HepG2 (cell line): Measurements from ENCODE around the gene MACROD2. TPM values are rescaled to one million over a fixed set of nuclear protein-coding genes. Genes with fewer than 3 reads are reported as not detected.

Experiments used
- ATAC-seq: fragments of 200-7000 bp; cut with Tn5 transposase; 3 replicates; pipeline ENCODE4 v1.9.1; 2020; ENCODE audit warnings: mild to moderate bottlenecking, moderate library complexity
- BruUV-seq: library from RNA; stranded (reverse); fragments of 400-500 nt; replicated peaks from 2 replicates; lab custom pipeline; 2021; lab: Mats Ljungman, UMichigan
- CTCF ChIA-PET: fragments of 300-600 bp; formaldehyde crosslinking; extraction: SDS; loops from one replicate; lab custom pipeline; 2021; ENCODE audit warnings: low total read pairs, inconsistent platforms, low intra/inter-chr PET ratio; lab: Yijun Ruan, JAX
- POLR2A ChIA-PET: fragments of 350-600 bp; sonication (Branson Sonifier 250); formaldehyde crosslinking; loops from one replicate; lab custom pipeline; 2020; ENCODE audit warnings: antibody characterized with exemption, inconsistent platforms; lab: Yijun Ruan, JAX
- DNase-seq: peaks from one replicate; pipeline ENCODE4 v3.0.0-alpha.2; 2015; ENCODE audit warnings: low spot score
- FAIRE-seq: peaks from 3 replicates; lab custom pipeline; 2011; peaks lifted over from hg19 to GRCh38; lab: Jason Lieb, UNC
- H2AFZ ChIP-seq: one replicate; pipeline ENCODE4 v1.6.1; 2011; ENCODE audit warnings: low read length, inconsistent platforms
- H3K27ac ChIP-seq: fragments of 300-600 bp; 3 replicates; pipeline ENCODE4 v1.8.0; 2011; ENCODE audit warnings: mixed run types, mild to moderate bottlenecking, mixed read lengths, low read length, inconsistent platforms; ENCODE audit not compliant: insufficient read depth; ENCODE audit errors: extremely low read length
- H3K27me3 ChIP-seq, 2 experiments: fragments of 200-600 bp in 1 of 2; 2 replicates in 1 of 2; 3 replicates in 1 of 2; pipeline versions ENCODE4 v1.6.0 to v1.8.0; 2011; ENCODE audit warnings: low read length in 2 of 2, mild to moderate bottlenecking in 2 of 2, moderate library complexity in 2 of 2, inconsistent platforms in 1 of 2; ENCODE audit not compliant: insufficient read depth in 2 of 2, control insufficient read depth in 1 of 2
- H3K36me3 ChIP-seq, 2 experiments: fragments of 200-600 bp in 1 of 2; replicated peaks in 1 of 2; 2 replicates in 1 of 2; 3 replicates in 1 of 2; pipeline versions ENCODE4 v1.5.1 to v1.8.0; 2011; ENCODE audit warnings: low read length in 2 of 2, inconsistent platforms in 1 of 2; ENCODE audit not compliant: insufficient read depth in 2 of 2, control insufficient read depth in 1 of 2
- H3K4me1 ChIP-seq: 2 replicates; pipeline ENCODE4 v1.5.1; 2012; ENCODE audit warnings: low read length, inconsistent platforms; ENCODE audit not compliant: insufficient read depth
- H3K4me2 ChIP-seq: 2 replicates; pipeline ENCODE4 v1.6.0; 2011; ENCODE audit warnings: low read depth, low read length, inconsistent platforms
- H3K4me3 ChIP-seq, 3 experiments: fragments of 200-600 bp in 1 of 3; sonication (generic), shearing (Covaris generic) in 1 of 3; replicated peaks in 1 of 3; 2 replicates each; pipeline ENCODE4 v1.5.1; 2011 to 2016; ENCODE audit warnings: low read length in 3 of 3, inconsistent platforms in 2 of 3, low read depth in 2 of 3, mild to moderate bottlenecking in 2 of 3, control low read depth in 1 of 3, mixed read lengths in 1 of 3; ENCODE audit not compliant: insufficient read depth in 1 of 3
- H3K79me2 ChIP-seq: one replicate; pipeline ENCODE4 v1.6.1; 2011; ENCODE audit warnings: low read length, inconsistent platforms; ENCODE audit not compliant: insufficient read depth
- H3K9ac ChIP-seq: 2 replicates; pipeline ENCODE4 v1.6.0; 2011; ENCODE audit warnings: mild to moderate bottlenecking, low read depth, low read length, inconsistent platforms; ENCODE audit not compliant: insufficient read depth
- H3K9me3 ChIP-seq: 2 replicates; pipeline ENCODE4 v1.5.1; 2012; ENCODE audit warnings: mild to moderate bottlenecking, low read length
- H4K20me1 ChIP-seq: 2 replicates; pipeline ENCODE4 v1.6.0; 2011; ENCODE audit warnings: inconsistent platforms, mild to moderate bottlenecking, low read length, moderate library complexity; ENCODE audit not compliant: insufficient read depth
- AKAP8 ChIP-seq: sonication (generic); formaldehyde crosslinking; IDR thresholded peaks from 2 replicates; pipeline ENCODE4 v1.5.1; 2020; ENCODE audit warnings: mild to moderate bottlenecking, missing genetic modification reagents
- ATF1 ChIP-seq: IDR thresholded peaks from 2 replicates; pipeline ENCODE4 v1.6.1; 2016; ENCODE audit warnings: mild to moderate bottlenecking, control low read depth
- HMG20A ChIP-seq: IDR thresholded peaks from 2 replicates; pipeline ENCODE4 v1.6.1; 2016; ENCODE audit warnings: borderline replicate concordance
- MBD4 ChIP-seq: IDR thresholded peaks from 2 replicates; pipeline ENCODE4 v1.6.1; 2012; ENCODE audit warnings: low read length, inconsistent platforms, borderline replicate concordance
- MTF1 ChIP-seq: sonication (generic); formaldehyde crosslinking; IDR thresholded peaks from 2 replicates; pipeline ENCODE4 v1.5.0; 2020; ENCODE audit warnings: missing genetic modification reagents
- ONECUT2 ChIP-seq: sonication (generic); formaldehyde crosslinking; IDR thresholded peaks from 2 replicates; pipeline ENCODE4 v1.4.0; 2020; ENCODE audit warnings: missing genetic modification reagents
- PAF1 ChIP-seq: IDR thresholded peaks from 2 replicates; pipeline ENCODE4 v1.6.1; 2016; ENCODE audit warnings: missing genetic modification reagents, missing compliant biosample characterization
- ZNF232 ChIP-seq: sonication (generic); formaldehyde crosslinking; IDR thresholded peaks from 2 replicates; pipeline ENCODE4 v1.4.0; 2020; ENCODE audit warnings: missing genetic modification reagents, borderline replicate concordance
- ZNF296 ChIP-seq: sonication (generic); formaldehyde crosslinking; conservative IDR thresholded peaks from 2 replicates; pipeline ENCODE4 v1.5.0; 2020; ENCODE audit warnings: mild to moderate bottlenecking, missing genetic modification reagents
- WGBS: methylation state at CpG from one replicate; pipeline ENCODE4 v1.1.6; 2017; ENCODE audit warnings: low lambda C conversion rate; 5-methylcytosine and 5-hydroxymethylcytosine counted together
- in situ Hi-C: cut with HindIII; loops from 2 replicates; pipeline ENCODE4 v1.10.0; 2017; ENCODE audit warnings: low pct_unique_long_range_greater_than_20kb; ENCODE audit not compliant: extremely low pct_ligation_motif_present
- intact Hi-C: fragments of 100-400 bp; cut with micrococcal nuclease; formaldehyde crosslinking; loops from one replicate; pipeline ENCODE4 v1.10.0; 2022; ENCODE audit not compliant: unreplicated experiment
- polyA plus RNA-seq, 8 experiments: library from polyadenylated mRNA; depleted of rRNA in 3 of 8; stranded (reverse) in 7 of 8; unstranded in 1 of 8; fragments of >200 nt; fragmentation: Illumina TruSeq in 4 of 8; extraction: Trizol in 4 of 8; gene quantifications; 2 replicates each; pipeline versions ENCODE4 v1.2.1 to v1.2.3, GENCODE V29; 2011 to 2016; ENCODE audit warnings: low read depth in 4 of 8, missing spikeins in 1 of 8, mixed read lengths in 1 of 8; ENCODE audit not compliant: insufficient read depth in 1 of 8
- total RNA-seq, 5 experiments: library from RNA; depleted of rRNA; stranded (reverse); fragments of >200 nt; fragmentation: Illumina TruSeq; extraction: Trizol; gene quantifications; 2 replicates each; pipeline ENCODE4 v1.2.3, GENCODE V29; 2016; ENCODE audit warnings: low read depth in 1 of 5
- TF ChIP-seq, protein P1 (sequence below): IDR thresholded peaks from 2 replicates; pipeline ENCODE4 v1.6.1; 2016
- TF ChIP-seq, protein P2 (sequence below): sonication (generic); formaldehyde crosslinking; IDR thresholded peaks from 2 replicates; pipeline ENCODE4 v1.8.1; 2022; ENCODE audit warnings: low read depth, mild to moderate bottlenecking, missing genetic modification reagents
- TF ChIP-seq, protein P3 (sequence below): sonication (generic); formaldehyde crosslinking; IDR thresholded peaks from 2 replicates; pipeline ENCODE4 v1.4.0; 2020; ENCODE audit warnings: missing genetic modification reagents, borderline replicate concordance

Gene MACROD2
- total and polyA plus RNA-seq, 2 of the 13 experiments (the other 11 are each of a cell fraction or from before 2014, with no cell fraction given): 0.13 to 0.51 TPM

DNA sequence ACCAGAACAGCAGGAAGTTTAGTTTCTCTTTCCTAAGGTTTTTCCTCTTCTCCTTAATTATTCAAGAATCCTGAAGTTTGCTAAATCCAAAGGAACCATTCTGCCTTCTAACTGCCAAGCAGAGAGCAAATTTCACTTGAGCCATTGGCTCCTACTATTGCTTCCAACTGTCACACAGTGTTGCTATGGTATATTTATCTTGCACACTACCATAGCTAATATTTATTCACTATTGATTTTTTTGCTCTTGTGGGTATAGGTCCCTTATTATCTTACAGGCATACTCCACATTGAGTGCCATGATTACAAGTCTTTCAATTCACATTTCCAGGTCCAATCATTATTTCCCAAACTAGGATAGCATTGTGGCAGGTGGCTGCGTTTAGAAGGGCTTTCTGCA is 608.8 kb downstream of the MACROD2 start:
- H3K79me2 ChIP-seq: no peaks in the 10 kb centered on the region
- no peaks in the 10 kb centered on the region for H3K36me3 ChIP-seq
- no peak for DNase-seq
- CTCF ChIA-PET: no interaction called here
- no peak for FAIRE-seq
- ATAC-seq: no peak; the same call in 2 of the 3 replicates
- H3K27ac ChIP-seq: no peak overlapping the region
- no peaks in the 10 kb centered on the region for H3K27me3 ChIP-seq
- intact Hi-C loops: no loop called here
- no peak overlapping the region for H3K9ac ChIP-seq
- no peak overlapping the region for H3K4me3 ChIP-seq
- H4K20me1 ChIP-seq: no peaks in the 10 kb centered on the region
- H3K4me2 ChIP-seq: no peak overlapping the region
- no TSS peak for BruUV-seq
- H2AFZ ChIP-seq: no peak overlapping the region
- in situ Hi-C loops: no loop called here
- H3K9me3 ChIP-seq: no peaks in the 10 kb centered on the region; the same call in 1 of the 2 replicates
- H3K4me1 ChIP-seq: peaks cover 3% of the 10 kb centered on the region
- 0% methylated on average over 1 of the region's 1 CpG for WGBS
- POLR2A ChIA-PET: no interaction called here
- TF ChIP-seq HMG20A (CRISPR knock-in tag) (no peak), AKAP8 (CRISPR knock-in tag) (no peak), ZNF232 (CRISPR knock-in tag) (no peak), ONECUT2 (no peak), ZNF296 (CRISPR knock-in tag) (no peak), ATF1 (CRISPR knock-in tag) (no peak), PAF1 (CRISPR knock-in tag) (no peak), MTF1 (CRISPR knock-in tag) (no peak), MBD4 (no peak)
- TF ChIP-seq, protein P1, sequence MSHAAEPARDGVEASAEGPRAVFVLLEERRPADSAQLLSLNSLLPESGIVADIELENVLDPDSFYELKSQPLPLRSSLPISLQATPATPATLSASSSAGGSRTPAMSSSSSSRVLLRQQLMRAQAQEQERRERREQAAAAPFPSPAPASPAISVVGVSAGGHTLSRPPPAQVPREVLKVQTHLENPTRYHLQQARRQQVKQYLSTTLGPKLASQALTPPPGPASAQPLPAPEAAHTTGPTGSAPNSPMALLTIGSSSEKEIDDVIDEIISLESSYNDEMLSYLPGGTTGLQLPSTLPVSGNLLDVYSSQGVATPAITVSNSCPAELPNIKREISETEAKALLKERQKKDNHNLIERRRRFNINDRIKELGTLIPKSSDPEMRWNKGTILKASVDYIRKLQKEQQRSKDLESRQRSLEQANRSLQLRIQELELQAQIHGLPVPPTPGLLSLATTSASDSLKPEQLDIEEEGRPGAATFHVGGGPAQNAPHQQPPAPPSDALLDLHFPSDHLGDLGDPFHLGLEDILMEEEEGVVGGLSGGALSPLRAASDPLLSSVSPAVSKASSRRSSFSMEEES (CRISPR knock-in tag): no peak
- TF ChIP-seq, protein P2, sequence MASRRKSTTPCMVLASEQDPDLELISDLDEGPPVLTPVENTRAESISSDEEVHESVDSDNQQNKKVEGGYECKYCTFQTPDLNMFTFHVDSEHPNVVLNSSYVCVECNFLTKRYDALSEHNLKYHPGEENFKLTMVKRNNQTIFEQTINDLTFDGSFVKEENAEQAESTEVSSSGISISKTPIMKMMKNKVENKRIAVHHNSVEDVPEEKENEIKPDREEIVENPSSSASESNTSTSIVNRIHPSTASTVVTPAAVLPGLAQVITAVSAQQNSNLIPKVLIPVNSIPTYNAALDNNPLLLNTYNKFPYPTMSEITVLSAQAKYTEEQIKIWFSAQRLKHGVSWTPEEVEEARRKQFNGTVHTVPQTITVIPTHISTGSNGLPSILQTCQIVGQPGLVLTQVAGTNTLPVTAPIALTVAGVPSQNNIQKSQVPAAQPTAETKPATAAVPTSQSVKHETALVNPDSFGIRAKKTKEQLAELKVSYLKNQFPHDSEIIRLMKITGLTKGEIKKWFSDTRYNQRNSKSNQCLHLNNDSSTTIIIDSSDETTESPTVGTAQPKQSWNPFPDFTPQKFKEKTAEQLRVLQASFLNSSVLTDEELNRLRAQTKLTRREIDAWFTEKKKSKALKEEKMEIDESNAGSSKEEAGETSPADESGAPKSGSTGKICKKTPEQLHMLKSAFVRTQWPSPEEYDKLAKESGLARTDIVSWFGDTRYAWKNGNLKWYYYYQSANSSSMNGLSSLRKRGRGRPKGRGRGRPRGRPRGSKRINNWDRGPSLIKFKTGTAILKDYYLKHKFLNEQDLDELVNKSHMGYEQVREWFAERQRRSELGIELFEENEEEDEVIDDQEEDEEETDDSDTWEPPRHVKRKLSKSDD: no peak
- TF ChIP-seq, protein P3, sequence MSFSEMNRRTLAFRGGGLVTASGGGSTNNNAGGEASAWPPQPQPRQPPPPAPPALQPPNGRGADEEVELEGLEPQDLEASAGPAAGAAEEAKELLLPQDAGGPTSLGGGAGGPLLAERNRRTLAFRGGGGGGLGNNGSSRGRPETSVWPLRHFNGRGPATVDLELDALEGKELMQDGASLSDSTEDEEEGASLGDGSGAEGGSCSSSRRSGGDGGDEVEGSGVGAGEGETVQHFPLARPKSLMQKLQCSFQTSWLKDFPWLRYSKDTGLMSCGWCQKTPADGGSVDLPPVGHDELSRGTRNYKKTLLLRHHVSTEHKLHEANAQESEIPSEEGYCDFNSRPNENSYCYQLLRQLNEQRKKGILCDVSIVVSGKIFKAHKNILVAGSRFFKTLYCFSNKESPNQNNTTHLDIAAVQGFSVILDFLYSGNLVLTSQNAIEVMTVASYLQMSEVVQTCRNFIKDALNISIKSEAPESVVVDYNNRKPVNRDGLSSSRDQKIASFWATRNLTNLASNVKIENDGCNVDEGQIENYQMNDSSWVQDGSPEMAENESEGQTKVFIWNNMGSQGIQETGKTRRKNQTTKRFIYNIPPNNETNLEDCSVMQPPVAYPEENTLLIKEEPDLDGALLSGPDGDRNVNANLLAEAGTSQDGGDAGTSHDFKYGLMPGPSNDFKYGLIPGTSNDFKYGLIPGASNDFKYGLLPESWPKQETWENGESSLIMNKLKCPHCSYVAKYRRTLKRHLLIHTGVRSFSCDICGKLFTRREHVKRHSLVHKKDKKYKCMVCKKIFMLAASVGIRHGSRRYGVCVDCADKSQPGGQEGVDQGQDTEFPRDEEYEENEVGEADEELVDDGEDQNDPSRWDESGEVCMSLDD: no peak
